Measurements from ENCODE around the gene STARD3NL.

DNA sequence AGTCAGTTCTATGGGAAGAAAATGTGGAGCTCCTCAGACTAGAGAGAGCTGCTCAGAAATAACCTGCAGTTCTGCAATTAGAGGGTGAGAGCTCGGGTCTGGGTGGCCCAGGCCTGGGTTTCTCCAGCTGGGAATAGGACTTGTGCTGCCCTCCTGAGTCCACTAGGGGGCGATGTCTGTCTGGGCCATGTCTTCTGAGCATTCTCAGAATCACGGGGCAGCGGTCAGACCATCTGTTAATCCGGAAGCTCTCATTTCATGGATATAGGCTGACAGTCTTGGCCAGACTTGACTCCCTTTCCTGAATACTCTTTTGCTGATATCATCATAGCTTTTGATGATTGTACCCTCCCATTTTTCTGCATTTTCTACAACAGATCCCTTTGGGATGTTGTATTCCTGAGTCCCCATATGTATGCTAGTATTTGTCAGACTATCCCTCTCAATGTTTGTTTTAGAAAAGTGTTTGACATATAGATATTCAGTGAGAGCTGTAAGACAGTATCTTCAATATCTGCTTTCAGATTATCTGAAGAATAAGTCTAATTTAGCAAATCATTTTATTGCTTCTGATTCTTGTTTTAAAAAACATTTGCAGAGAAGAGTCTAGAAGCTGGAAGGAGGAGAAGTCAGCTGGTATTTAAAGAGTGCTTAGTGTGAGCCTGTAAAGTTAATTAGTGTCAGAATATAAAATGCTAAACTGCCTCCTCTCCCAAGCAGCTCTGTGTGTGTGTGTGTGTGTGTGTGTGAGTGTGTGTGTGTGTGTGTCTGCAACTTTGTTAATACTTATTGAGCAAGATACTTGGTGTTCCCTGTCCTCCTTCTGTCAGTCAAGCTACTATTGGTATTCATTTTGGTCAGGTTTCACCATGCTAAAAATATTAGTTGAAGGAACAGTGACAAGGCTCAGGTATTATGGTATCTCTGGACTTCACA is 38.0 kb downstream of the STARD3NL start:
- TF ChIP-seq POLR2A (IDR thresholded peaks at IDR 0.05; ENCODE audit: low read depth, low read length), result no peak
- no peak for TF ChIP-seq TAF1 (IDR thresholded peaks at IDR 0.05; ENCODE audit: borderline replicate concordance, low read depth, low read length)

All from GM12892 (cell line).